GM19351 (cell line): ENCODE data around the gene TRIM26.
"Not testable (repeated sequence)": the region's sequence is repeated elsewhere in the genome, so short reads cannot be mapped to it uniquely, and the experiment has no call there.

Experiments
- ATAC-seq: cut with Tn5 transposase; IDR thresholded peaks from one replicate; pipeline ENCODE4 v1.9.1; 2021; ENCODE audit warnings: mild to moderate bottlenecking, moderate library complexity; ENCODE audit not compliant: unreplicated experiment

TRIM26 gene

DNA sequence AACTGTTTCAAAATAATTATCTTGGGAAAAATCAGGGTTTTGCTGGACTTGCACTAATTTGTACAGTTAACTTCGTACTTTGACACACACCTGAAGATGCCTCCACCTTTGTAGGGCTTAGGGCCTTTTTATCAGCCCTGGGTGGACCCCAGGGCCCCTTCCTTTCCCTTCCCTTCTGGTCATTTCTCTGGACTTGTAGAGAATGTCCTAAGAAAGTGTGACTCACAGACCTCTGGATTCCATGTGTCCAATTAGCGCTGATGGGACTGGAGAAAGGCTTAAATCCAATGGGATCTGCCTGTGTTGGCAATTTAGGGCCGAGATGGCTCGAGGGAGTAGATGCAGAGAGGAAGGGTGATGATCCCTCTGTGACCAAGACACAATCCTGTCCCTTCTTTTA lies 40.5 kb downstream of the TRIM26 start:
- no peak for ATAC-seq

DNA sequence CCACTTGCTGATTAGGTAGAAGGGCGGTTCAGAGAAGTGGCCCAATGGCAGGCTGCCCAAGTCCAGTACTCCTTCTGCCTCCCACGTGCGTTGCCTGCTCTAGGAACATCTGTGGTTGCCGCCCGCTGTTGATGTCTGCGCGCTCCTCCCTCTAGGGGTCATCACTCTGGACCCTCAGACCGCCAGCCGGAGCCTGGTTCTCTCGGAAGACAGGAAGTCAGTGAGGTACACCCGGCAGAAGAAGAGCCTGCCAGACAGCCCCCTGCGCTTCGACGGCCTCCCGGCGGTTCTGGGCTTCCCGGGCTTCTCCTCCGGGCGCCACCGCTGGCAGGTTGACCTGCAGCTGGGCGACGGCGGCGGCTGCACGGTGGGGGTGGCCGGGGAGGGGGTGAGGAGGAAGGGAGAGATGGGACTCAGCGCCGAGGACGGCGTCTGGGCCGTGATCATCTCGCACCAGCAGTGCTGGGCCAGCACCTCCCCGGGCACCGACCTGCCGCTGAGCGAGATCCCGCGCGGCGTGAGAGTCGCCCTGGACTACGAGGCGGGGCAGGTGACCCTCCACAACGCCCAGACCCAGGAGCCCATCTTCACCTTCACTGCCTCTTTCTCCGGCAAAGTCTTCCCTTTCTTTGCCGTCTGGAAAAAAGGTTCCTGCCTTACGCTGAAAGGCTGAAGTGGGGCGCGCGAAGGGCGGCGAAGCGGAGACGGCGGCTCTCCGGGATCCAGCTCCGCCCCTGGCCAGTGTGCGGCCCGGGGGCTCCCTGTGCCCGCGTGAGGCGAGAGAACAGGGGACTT lies 41.3 kb downstream of the TRIM26 start:
- no peak for ATAC-seq

DNA sequence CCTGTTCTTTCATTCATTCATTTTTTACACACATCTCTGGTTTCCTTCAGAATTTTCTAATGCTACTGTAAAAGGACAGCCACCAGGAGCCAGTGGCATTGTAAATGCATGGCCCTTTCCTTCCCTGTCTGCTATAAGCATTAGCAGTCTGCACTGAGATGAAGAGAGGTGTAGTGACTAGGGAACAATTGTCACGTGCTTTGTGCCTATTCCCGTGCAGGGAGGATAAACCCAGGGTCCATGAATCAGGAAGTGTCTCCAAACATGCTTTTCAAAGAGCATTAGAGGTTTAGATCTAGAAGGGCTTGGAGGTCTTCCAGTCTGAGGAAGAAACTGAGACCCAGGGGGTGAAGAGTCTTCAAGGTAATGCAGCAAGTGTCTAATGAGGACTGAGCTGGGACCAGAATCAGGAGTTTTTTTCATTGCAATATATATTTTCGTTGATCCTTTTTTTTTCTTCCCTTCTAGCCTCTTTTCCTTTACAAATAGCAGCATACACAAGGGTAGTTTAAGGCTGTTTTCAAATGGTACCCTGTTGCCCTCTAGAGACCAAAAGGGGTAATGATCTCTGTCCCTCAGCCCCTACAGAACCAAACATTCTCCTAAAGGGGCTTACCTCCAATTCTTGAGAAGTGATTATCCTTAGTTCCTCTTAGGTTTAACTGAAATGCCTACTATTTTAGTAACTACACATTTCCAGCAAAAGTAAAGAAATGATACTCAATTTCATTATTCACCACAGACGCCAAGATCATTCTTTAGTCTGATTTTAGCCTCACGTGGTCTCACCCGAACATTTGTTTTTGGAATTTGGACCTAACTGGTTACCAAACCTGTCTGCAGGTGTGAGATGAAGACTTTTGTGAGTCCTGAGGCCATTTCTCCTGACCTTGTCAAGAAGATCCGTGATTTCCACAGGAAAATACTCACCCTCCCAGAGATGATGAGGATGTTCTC lies 43.3 kb downstream of the TRIM26 start:
- no peak for ATAC-seq

DNA sequence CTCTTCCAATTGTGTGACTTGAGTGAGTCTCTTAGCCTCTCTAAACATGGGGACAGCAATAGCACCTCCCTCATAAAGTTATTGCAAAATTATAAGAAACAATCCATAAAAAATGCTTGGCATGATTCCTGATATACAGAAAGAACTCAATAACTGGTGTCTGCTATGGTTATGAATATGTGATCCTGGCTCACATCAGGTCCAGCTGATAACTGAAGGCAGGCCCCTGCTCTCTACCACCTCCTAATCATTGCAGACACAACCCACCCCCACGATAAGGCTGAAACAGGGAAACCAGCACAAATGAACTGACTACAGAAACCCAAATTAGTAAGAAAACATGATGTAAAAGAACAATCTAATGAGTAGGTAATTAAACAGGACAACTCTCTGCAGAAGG lies 44.5 kb downstream of the TRIM26 start:
- ATAC-seq = no peak

DNA sequence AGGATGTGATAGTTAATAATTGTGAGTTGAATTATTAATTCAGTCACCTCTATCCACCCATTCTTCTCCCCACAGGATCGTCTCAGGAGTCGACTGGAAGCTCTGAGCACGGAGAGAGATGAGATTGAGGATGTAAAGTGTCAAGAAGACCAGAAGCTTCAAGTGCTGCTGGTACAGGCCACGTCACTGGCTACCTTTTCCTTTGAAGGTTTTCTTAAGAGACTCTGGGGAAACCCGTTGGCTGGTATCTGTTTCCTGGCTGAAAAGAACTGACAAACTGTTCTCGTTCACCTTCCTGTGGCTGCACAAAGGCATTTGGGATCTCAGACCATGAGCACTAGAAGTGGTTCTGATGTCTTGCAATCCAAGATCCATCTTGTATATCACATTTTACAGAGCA lies 46.1 kb downstream of the TRIM26 start:
- ATAC-seq = no peak

DNA sequence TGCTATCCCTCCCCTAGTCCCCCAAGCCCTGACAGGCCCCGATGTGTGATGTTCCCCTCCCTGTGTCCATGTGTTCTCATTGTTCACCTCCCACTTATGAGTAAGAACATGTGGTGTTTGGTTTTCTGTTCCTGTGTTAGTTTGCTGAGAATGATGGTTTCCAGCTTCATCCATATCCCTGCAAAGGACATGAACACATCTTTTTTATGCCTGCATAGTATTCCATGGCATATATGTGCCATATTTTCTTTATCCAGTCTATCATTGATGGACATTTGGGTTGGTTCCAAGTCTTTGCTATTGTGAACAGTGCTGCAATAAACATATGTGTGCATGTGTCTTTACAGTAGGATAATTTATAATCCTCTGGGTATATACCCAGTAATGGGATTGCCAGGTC lies 48.0 kb downstream of the TRIM26 start:
- ATAC-seq = not testable (repeated sequence)

DNA sequence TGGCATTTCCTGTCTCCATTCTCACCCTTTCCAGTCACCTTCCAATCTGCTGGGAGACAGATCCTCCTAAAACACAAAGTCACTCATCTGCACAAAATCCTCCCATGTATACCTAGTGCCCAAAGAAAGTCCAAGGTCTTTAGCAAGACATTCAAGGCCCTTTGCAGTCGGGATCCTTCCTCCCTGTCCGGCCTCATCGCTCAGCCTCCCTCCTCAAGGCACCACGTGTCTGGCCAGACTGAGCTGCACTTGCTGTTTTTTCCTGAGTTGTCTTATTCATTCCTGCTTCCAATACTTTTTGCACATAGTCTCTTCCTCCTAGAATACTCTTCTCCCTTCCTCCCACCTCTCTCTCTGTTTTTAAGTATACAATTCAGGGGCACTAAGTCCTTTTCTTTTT lies 48.5 kb downstream of the TRIM26 start:
- no peak for ATAC-seq

DNA sequence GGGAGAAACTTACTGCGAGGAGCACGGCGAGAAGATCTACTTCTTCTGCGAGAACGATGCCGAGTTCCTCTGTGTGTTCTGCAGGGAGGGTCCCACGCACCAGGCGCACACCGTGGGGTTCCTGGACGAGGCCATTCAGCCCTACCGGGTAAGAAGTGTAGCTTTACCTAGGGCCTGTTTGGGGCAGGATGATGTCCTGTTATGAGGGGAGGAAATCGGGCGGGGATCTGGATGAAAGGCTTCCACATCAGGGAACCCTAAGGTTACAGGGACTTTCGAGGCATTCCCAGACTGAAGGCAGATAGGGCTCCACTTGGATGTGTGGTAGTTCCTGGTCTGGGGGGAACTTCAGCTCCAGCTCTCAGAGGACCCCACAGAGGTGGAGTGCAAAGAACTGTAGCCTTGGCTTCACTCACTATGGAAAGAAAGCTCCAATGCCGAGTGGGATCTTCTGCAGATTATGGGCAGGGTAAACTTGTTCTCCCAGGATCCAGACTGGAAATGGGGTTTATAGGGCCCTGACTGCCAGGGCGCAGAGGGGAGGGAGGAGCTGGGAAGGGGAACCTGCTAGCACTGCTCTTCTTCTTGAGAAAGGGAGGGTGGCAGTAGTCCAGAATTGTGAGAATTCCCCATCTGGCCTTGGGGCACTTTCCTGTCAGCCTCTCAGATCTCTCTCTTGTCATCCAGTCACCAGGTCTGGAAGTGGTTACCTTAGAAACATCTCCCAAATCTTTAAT lies 49.1 kb downstream of the TRIM26 start:
- ATAC-seq = no peak

DNA sequence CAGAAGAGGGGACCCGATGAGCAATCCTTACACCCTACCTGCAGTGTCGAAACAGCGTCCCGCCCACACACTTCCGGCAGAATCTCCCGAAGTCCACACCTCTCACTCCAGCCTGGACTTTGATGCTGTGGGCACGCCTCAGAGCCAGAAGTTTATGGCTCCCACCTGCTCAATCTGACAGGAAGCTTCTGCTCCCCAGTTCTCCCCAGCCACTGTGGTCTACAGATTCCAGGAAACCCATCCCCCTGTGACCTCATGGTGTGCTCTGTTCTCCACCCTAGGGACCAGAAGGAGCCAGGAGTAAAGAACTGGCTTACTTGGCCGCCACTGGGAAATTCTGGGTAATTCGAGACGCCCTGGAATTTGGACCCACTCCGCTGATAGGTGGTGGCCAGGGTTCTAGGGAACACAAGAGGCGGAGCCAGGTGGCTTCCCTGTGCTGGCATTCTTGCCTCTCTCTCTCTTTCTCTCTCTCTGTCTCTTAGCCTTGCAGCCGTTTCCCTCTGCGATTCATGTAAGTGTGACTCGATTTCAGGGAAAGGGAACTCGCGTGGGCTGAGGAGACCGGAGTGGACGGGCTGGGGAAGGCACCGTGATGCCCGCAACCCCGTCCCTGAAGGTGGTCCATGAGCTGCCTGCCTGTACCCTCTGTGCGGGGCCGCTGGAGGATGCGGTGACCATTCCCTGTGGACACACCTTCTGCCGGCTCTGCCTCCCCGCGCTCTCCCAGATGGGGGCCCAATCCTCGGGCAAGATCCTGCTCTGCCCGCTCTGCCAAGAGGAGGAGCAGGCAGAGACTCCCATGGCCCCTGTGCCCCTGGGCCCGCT lies 49.9 kb downstream of the TRIM26 start, which contains the start of gene TRIM15:
Gene TRIM15 (plus strand): TSS at position 457 of the 828 bp plus-strand sequence. CDS start 139 bp downstream, at position 596.
- no peak for ATAC-seq

DNA sequence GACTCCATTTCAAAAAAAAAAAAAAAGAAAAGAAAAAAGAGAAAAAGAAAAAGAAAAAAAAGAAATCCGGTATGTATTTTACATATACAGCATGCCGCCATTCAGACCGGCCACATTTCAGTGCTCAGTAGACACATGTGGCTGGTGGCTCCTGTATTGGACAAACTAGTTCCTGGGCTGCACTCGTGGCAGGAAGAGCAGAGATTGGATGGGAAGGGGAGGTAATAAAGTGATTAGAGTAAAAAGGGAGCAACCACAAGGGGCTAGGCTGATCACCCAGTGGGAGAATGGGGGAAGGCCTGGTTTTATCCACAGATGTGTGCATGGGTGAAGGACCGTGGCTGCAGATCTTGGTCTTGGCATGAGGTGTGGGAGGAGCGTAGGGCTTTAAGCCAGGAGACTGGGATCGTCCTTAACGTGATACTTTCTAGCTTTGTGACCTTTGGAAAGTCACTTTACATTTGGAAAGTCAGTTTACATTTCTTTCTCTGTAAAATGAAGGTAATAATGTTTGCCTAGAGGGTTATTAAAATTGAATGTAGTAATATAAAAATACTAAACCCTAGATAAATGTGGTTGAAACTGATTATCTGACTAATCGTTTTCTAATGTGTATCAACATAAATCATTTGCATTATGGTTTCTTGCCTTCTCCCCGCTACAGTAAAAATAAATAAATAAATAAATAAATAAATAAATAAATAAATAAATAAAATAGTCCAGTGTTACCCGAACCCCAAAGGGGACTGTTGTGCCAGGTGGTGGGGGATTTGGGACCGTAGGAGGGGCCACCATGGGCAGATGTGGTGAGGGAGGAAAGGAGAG lies 50.7 kb downstream of the TRIM26 start:
- ATAC-seq = no peak

DNA sequence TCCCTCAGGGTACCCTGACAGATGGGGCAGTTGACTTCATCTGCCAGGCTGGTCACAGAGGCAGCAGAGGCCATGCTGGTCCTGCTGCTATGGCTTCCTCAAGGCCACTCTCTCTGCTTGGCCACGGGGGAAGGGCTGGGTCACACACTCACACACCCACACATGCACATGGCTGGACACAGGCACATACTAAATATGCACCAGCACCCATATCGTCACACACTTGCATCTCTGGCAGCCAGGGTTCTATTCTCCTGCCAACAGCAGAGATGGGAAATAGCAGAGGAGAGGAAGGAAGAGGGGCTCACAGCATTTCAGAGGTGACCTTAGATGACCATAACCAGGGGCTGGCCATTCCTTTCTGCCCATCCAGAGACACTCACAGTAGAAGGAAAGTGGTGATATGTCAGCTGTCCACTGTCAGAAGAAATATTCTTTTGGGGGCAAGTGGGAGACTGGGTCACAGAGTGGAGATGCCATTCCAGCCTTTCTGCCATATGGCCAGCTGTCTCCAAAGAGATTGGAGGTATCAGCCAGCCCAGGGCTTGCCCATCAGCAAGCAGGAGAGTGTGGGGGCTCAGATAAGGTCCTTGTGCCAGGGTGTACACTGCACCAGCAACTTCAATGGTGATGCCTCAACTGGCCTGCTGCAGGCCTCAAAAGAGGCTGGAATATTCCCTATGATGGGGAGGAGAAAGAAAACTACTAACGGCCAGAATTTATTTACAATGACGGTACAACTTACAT lies 52.2 kb downstream of the TRIM26 start, which contains the start of gene TRIM10:
Gene TRIM10 (minus strand): TSS at position 427 of the 747 bp plus-strand sequence. CDS start 353 bp downstream, at position 74.
- ATAC-seq = no peak

DNA sequence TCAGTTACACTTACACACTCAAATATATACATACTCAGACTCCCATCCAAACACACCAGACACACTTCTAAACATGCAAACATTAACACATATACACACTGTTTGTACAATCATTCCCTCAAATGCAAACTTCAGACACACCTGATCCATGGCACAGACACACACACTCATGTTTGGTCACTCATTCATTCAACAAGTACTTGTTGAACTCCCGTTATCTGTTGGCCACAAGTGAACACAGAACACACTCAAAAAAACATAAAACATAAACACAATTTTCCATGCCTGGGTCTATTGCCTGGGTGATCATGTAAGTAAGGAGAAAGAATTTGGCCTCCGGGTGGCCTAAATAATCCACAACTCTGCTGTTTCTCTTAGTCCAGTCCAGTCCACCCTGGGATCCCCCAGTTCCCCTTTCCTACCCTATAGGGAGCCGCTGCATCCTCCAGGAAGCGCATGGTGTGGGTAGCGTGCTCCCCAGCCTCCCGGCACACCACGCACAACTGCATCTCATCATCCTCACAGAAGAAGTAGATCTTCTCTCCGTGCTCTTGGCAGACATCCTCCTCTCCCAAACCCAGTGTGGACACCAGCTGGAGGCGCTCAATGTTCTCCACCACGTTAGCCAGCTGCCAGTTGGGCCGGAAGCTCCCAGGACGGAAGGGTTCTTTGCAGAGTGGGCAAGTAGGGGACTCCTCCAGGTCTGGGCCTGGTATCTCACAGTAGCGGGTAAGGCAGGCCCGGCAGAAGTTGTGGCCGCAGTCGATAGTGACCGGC lies 53.0 kb downstream of the TRIM26 start:
- ATAC-seq = no peak

DNA sequence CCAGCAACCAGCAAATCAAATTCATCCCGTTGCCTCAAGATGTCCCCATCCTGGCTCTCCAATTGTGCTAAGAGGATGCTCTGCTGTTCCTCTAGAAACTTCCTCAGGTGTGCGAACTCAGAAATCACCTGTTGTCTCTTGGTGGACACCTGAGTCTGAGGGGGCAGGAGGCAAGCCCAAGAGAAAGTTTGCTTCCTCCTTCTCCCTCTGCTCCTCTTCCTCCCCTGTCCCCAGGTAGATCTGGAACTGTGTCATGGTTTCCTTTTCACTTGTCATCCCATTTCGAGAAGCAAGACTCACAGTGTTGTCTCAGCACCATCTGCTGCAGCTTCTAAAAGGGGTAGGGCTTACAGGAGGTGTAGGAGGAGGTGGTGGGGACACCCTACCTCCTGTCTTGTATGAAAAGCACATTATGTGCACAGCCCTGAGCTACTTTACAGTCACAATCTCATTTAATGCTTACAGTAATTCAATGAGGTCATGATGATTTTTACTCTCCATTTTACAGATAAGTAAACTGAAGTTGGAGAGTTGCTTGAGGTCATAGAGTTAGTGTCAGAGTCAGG lies 54.6 kb downstream of the TRIM26 start:
- ATAC-seq = no peak

DNA sequence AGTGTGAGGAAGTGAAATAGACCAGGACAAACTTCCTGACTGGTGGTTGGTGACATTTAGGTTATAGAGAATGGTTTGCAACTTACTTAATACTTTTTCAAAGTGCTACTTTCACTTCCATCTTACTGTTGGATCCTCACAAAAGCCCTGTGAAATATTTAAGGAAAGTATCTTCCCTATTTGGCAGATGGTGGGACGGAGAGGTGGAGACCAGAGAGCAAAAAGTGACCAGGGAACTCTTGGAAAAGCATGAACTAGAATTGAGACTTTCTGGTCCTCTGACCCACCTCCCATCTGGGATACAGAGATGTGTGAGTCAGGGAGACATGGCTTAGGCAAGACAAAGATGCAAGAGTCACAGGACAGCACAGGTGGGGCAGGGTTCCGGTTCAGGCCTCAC lies 55.2 kb downstream of the TRIM26 start:
- ATAC-seq = no peak

DNA sequence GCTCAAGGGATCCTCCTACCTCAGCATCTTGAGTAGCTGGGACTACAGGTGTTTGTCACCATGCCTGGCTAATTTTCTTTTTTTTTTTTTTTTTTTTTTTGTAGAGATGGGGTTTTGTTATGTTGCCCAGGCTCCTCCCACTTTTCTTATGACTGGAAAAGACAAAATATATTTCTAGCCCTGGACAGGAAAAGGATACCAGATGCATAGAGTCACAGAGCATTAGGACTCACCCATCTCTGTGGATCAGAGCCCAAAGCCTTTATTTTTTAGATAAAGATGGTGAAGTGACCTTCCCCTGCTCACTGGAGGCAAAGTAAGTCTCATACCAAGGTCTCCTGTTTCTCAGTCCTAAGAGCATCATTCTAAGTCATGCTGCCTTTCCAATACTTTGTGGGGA lies 55.6 kb downstream of the TRIM26 start:
- ATAC-seq = no peak

DNA sequence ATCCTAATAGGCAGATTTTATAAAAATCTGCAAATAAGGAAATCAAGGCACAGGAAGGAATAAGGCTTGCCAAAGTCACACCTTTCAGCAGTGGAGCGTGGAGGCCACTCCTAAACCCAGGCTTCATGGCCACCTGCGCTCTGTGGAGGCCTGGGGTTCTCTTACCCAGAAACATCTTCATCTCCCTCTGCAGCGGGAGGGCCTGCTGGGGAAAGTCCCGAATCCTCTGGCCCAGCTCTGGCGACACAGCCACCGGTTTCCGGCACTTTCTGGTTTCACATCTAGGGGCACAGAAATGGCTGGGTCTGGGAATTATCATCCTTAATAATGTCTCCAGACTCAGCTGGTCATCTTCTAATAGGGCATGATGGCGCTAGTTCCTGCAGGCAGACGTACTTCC lies 56.4 kb downstream of the TRIM26 start:
- ATAC-seq = no peak

DNA sequence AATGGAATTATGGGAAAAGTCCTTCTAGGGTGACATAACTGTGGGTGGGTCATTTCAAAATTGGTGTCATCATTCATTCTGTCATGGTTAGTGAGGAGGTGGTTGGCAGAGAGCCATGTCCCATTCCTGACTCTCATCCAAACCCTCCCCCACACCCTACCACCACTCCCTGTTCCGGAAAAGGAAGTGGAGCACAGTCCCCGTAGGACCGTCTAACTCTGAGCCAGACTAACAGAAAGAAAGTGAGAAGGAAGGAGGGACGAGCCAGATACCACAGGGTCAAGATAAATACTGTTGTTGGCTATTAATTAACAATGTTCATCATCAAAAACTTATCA lies 57.0 kb downstream of the TRIM26 start:
- no peak for ATAC-seq
